H1 (cell line): Measurements from ENCODE around the gene CHRNA1. TPM values are rescaled to one million over a fixed set of nuclear protein-coding genes. Genes with fewer than 3 reads are reported as not detected.
"Not testable (repeated sequence)": the region's sequence is repeated elsewhere in the genome, so short reads cannot be mapped to it uniquely, and the experiment has no call there.

Experiments used
- CTCF ChIA-PET: fragments of 300-600 bp; sonication (Branson Sonifier 250); formaldehyde crosslinking; loops from one replicate; lab custom pipeline; 2021; ENCODE audit not compliant: partially characterized antibody; lab: Charles Lee
- POLR2A ChIA-PET: fragments of 300-600 bp; sonication (Branson Sonifier 250); formaldehyde crosslinking; loops from one replicate; lab custom pipeline; 2021; ENCODE audit warnings: inconsistent platforms; ENCODE audit not compliant: partially characterized antibody; lab: Charles Lee
- DNase-seq, 2 experiments: peaks; one replicate each; pipeline versions ENCODE4 v3.0.0 to v3.0.0-alpha.2; 2010 to 2022; ENCODE audit warnings: low spot score in 2 of 2, low read depth in 1 of 2, mixed read lengths in 1 of 2
- FAIRE-seq: peaks from 2 replicates; lab custom pipeline; 2011; peaks lifted over from hg19 to GRCh38; lab: Jason Lieb, UNC
- H2AFZ ChIP-seq: 2 replicates; pipeline ENCODE4 v1.8.1; 2012; ENCODE audit warnings: low read length, inconsistent platforms
- H2AK5ac ChIP-seq: 2 replicates; pipeline ENCODE4 v1.6.1; 2013; ENCODE audit warnings: low read depth, low read length
- H2BK120ac ChIP-seq: replicated peaks from 2 replicates; pipeline ENCODE3; 2013; ENCODE audit warnings: low read depth, low read length, inconsistent platforms
- H2BK12ac ChIP-seq: 2 replicates; pipeline ENCODE4 v1.6.1; 2013; ENCODE audit warnings: low read depth, low read length
- H2BK15ac ChIP-seq: 2 replicates; pipeline ENCODE4 v1.6.1; 2013; ENCODE audit warnings: low read length
- H2BK20ac ChIP-seq: 2 replicates; pipeline ENCODE4 v1.6.1; 2013; ENCODE audit warnings: low read length
- H2BK5ac ChIP-seq: 2 replicates; pipeline ENCODE4 v1.6.1; 2013; ENCODE audit warnings: low read depth, low read length
- H3K14ac ChIP-seq: 2 replicates; pipeline ENCODE4 v1.6.1; 2013; ENCODE audit warnings: inconsistent platforms; ENCODE audit not compliant: insufficient read length
- H3K18ac ChIP-seq: 2 replicates; pipeline ENCODE4 v1.6.1; 2013; ENCODE audit warnings: low read length; ENCODE audit errors: extremely low read depth
- H3K23ac ChIP-seq: 2 replicates; pipeline ENCODE4 v1.6.1; 2013; ENCODE audit warnings: inconsistent platforms; ENCODE audit not compliant: insufficient read length
- H3K23me2 ChIP-seq: 2 replicates; pipeline ENCODE4 v1.6.1; 2013; ENCODE audit warnings: low read depth, low read length
- H3K27ac ChIP-seq: 2 replicates; pipeline ENCODE4 v1.6.1; 2011; ENCODE audit warnings: low read depth, low read length, inconsistent platforms
- H3K27me3 ChIP-seq, 4 experiments: replicated peaks in 1 of 4; 1 replicate in 1 of 4; 2 replicates in 3 of 4; pipeline versions ENCODE4 v1.6.1 to v1.8.1; 2011 to 2013; ENCODE audit warnings: low read length in 3 of 4, mild to moderate bottlenecking in 3 of 4, inconsistent platforms in 2 of 4, mixed read lengths in 2 of 4, moderate library complexity in 1 of 4; ENCODE audit not compliant: control insufficient read depth in 3 of 4, insufficient read depth in 3 of 4; ENCODE audit errors: extremely low read depth in 1 of 4
- H3K36me3 ChIP-seq, 4 experiments: 2 replicates each; pipeline versions ENCODE4 v1.6.1 to v1.8.1; 2011 to 2013; ENCODE audit warnings: mild to moderate bottlenecking in 4 of 4, low read length in 3 of 4, moderate library complexity in 2 of 4, control low read depth in 1 of 4, inconsistent platforms in 1 of 4; ENCODE audit not compliant: insufficient read depth in 4 of 4, control insufficient read depth in 2 of 4
- H3K4ac ChIP-seq: replicated peaks from 2 replicates; pipeline ENCODE3; 2013; ENCODE audit warnings: low read length, low read depth, mixed read lengths, inconsistent platforms; ENCODE audit not compliant: insufficient read length
- H3K4me1 ChIP-seq, 4 experiments: replicated peaks in 1 of 4; 1 replicate in 1 of 4; 2 replicates in 3 of 4; pipeline versions ENCODE4 v1.6.1 to v1.8.1; 2011 to 2013; ENCODE audit warnings: low read length in 3 of 4, inconsistent platforms in 2 of 4, mixed read lengths in 1 of 4; ENCODE audit not compliant: insufficient read depth in 4 of 4, control insufficient read depth in 3 of 4
- H3K4me2 ChIP-seq, 2 experiments: 2 replicates each; pipeline versions ENCODE4 v1.6.1 to v1.8.1; 2011 to 2013; ENCODE audit warnings: low read depth in 2 of 2, low read length in 2 of 2, control low read depth in 1 of 2, inconsistent platforms in 1 of 2, mild to moderate bottlenecking in 1 of 2; ENCODE audit not compliant: insufficient read depth in 1 of 2
- H3K4me3 ChIP-seq, 4 experiments: fragments of 200-600, 300-600 bp in 1 of 4; sonication (generic), shearing (Covaris generic), sonication (Bioruptor Twin) in 1 of 4; 2 replicates each; pipeline versions ENCODE4 v1.5.1 to v1.8.1; 2011 to 2016; ENCODE audit warnings: low read length in 4 of 4, low read depth in 3 of 4, control low read depth in 2 of 4, inconsistent platforms in 2 of 4, mild to moderate bottlenecking in 2 of 4, mixed read lengths in 1 of 4, moderate library complexity in 1 of 4; ENCODE audit not compliant: insufficient read depth in 2 of 4; ENCODE audit errors: extremely low read depth in 1 of 4
- H3K56ac ChIP-seq: replicated peaks from 2 replicates; pipeline ENCODE3; 2013; ENCODE audit warnings: low read depth, mild to moderate bottlenecking, mixed read lengths, low read length, inconsistent platforms; ENCODE audit not compliant: insufficient read length
- H3K79me1 ChIP-seq: 2 replicates; pipeline ENCODE4 v1.6.1; 2013; ENCODE audit warnings: low read depth, low read length, control low read depth
- H3K79me2 ChIP-seq, 2 experiments: 2 replicates each; pipeline versions ENCODE4 v1.6.1 to v1.8.1; 2012 to 2013; ENCODE audit warnings: low read length in 2 of 2, mild to moderate bottlenecking in 2 of 2, inconsistent platforms in 1 of 2; ENCODE audit not compliant: insufficient read depth in 2 of 2, control insufficient read depth in 1 of 2
- H3K9ac ChIP-seq, 4 experiments: replicated peaks in 1 of 4; 1 replicate in 1 of 4; 2 replicates in 3 of 4; pipeline versions ENCODE4 v1.6.1 to v1.8.1; 2011 to 2013; ENCODE audit warnings: low read depth in 3 of 4, low read length in 3 of 4, control low read depth in 2 of 4, mild to moderate bottlenecking in 2 of 4, moderate library complexity in 2 of 4, inconsistent platforms in 1 of 4; ENCODE audit errors: extremely low read depth in 1 of 4
- H3K9me3 ChIP-seq, 2 experiments: 2 replicates each; pipeline versions ENCODE4 v1.6.1 to v1.8.1; 2012 to 2013; ENCODE audit warnings: mild to moderate bottlenecking in 2 of 2, moderate library complexity in 2 of 2, control low read depth in 1 of 2, inconsistent platforms in 1 of 2, low read depth in 1 of 2, low read length in 1 of 2, mixed read lengths in 1 of 2; ENCODE audit not compliant: insufficient read depth in 2 of 2
- H4K20me1 ChIP-seq, 2 experiments: replicated peaks in 1 of 2; 2 replicates each; pipeline versions ENCODE3 to v1.8.1; 2011 to 2013; ENCODE audit warnings: inconsistent platforms in 2 of 2, low read length in 2 of 2, mild to moderate bottlenecking in 1 of 2; ENCODE audit not compliant: insufficient read depth in 2 of 2, control insufficient read depth in 1 of 2
- H4K5ac ChIP-seq: 2 replicates; pipeline ENCODE4 v1.6.1; 2013; ENCODE audit warnings: low read length, low read depth, mixed read lengths, inconsistent platforms; ENCODE audit not compliant: insufficient read length
- H4K8ac ChIP-seq: 2 replicates; pipeline ENCODE4 v1.8.0; 2013; ENCODE audit warnings: mild to moderate bottlenecking, moderate library complexity, low read length, inconsistent platforms; ENCODE audit not compliant: insufficient read depth; ENCODE audit errors: extremely low read depth
- H4K91ac ChIP-seq: replicated peaks from 2 replicates; pipeline ENCODE3; 2013; ENCODE audit warnings: low read length, mixed read lengths, inconsistent platforms; ENCODE audit not compliant: insufficient read length
- WGBS, 2 experiments: shearing (Covaris generic) in 1 of 2; methylation state at CpG; one replicate each; pipeline versions ENCODE4 v1.1.6 to v1.1.7; 2013 to 2015; ENCODE audit warnings: low lambda C conversion rate in 2 of 2, mixed read lengths in 2 of 2, inconsistent platforms in 1 of 2, low coverage in 1 of 2, missing lambda C conversion rate in 1 of 2; ENCODE audit not compliant: insufficient replicate concordance in 2 of 2, insufficient coverage in 1 of 2, insufficient read length in 1 of 2; ENCODE audit errors: extremely low coverage in 1 of 2, missing lambda C conversion rate in 1 of 2; 5-methylcytosine and 5-hydroxymethylcytosine counted together
- polyA plus RNA-seq, 7 experiments: library from polyadenylated mRNA; depleted of rRNA in 3 of 7; stranded (reverse) in 5 of 7; unstranded in 2 of 7; fragments of >200 nt in 5 of 7; fragments of 200-250 nt in 2 of 7; gene quantifications; 1 replicate in 5 of 7; 2 replicates in 1 of 7; 4 replicates in 1 of 7; pipeline versions ENCODE4 v1.2.1 to v1.2.3, GENCODE V29; 2011 to 2013; ENCODE audit warnings: missing spikeins in 2 of 7, mixed read lengths in 2 of 7
- total RNA-seq: library from RNA; stranded (reverse); fragmentation: NEBNext Ultra II Directional; extraction: Animal tissue kit (Norgen Biotek cat#: 25700); gene quantifications from 2 replicates; pipeline ENCODE4 v1.2.1, GENCODE V29; 2021

Gene CHRNA1
- total and polyA plus RNA-seq, 2 of the 8 experiments (the other 6 are each of a cell fraction or from before 2014, with no cell fraction given): 0.11 to 0.15 TPM

DNA sequence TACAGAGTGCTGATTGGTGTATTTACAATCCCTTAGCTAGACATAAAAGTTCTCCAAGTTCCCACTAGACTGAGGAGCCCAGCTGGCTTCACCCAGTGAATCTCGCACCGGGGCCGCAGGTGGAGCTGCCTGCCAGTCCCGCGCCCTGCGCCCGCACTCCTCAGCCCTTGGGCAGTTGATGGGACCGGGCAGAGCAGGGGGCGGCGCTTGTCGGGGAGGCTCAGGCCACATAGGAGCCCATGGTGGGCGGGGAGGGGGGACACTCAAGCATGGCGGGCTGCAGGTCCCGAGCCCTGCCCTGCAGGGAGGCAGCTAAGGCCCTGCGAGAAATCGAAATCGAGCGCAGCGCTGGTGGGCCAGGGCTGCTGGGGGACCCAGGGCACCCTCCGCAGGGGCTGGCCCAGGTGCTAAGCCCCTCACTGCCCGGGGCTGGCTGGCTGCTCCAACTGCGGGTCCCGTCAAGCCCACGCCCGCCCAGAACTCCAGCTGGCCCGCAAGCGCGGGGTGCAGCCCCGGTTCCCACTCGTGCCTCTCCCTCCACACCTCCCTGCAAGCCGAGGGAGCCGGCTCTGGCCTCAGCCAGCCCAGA lies 54.8 kb downstream of the CHRNA1 start:
- FAIRE-seq, H2BK15ac ChIP-seq, H2BK20ac ChIP-seq, H3K79me2 ChIP-seq, H3K14ac ChIP-seq, H4K5ac ChIP-seq, H4K8ac ChIP-seq, H3K23ac ChIP-seq, H3K18ac ChIP-seq, H2BK5ac ChIP-seq, H3K27ac ChIP-seq, POLR2A ChIA-PET, H2AFZ ChIP-seq, H3K4me1 ChIP-seq, H2BK120ac ChIP-seq, H3K9ac ChIP-seq, H2BK12ac ChIP-seq, H3K23me2 ChIP-seq, H3K56ac ChIP-seq, H3K4me3 ChIP-seq, H3K4ac ChIP-seq, H3K9me3 ChIP-seq, H3K4me2 ChIP-seq, H4K20me1 ChIP-seq, H3K27me3 ChIP-seq, H2AK5ac ChIP-seq, H3K36me3 ChIP-seq, H4K91ac ChIP-seq, H3K79me1 ChIP-seq: not testable (repeated sequence)
- CTCF ChIA-PET: interaction anchor here (0.6 to 12.0 kb wide), 10 partner anchors 10 to 462 kb away, joined by 3 to 173 read pairs (median 3); no protein-coding TSS in a partner anchor
- WGBS, 2 experiments: 91% methylated on average over 25 of the region's 32 CpGs; no CpG with 5 or more reads in 1 of the 2 experiments
- peak in 1 of 2 experiments; percentile 41 for DNase-seq
